Vagina (tissue), 2 donors: ENCODE data around the gene EMP1. TPM values are rescaled to one million over a fixed set of nuclear protein-coding genes. Genes with fewer than 3 reads are reported as not detected.

ENCODE experiments used
- DNase-seq, 2 donors: peaks; one replicate each; pipeline ENCODE4 v3.0.0-alpha.2; 2017; ENCODE audit errors: extremely low spot score in 2 of 2
- H3K27ac ChIP-seq: fragments of 200-600 bp; sonication (generic); one replicate; pipeline ENCODE4 v1.5.1; 2019
- H3K27me3 ChIP-seq: fragments of 200-600 bp; sonication (generic); one replicate; pipeline ENCODE4 v1.5.1; 2019
- H3K36me3 ChIP-seq, 2 donors: fragments of 200-600 bp; sonication (generic); one replicate each; pipeline ENCODE4 v1.5.1; 2017 to 2019
- H3K4me1 ChIP-seq: fragments of 200-600 bp; sonication (generic); one replicate; pipeline ENCODE4 v1.5.1; 2019
- H3K4me3 ChIP-seq, 2 donors: fragments of 200-600 bp; sonication (generic); 1 replicate in 1 of 2; 2 replicates in 1 of 2; pipeline ENCODE4 v1.5.1; 2016 to 2019
- H3K9me3 ChIP-seq: fragments of 200-600 bp; sonication (generic); one replicate; pipeline ENCODE4 v1.5.1; 2019
- CTCF ChIP-seq, 3 experiments: fragments of 450-650 bp in 2 of 3; fragments of 200-600 bp in 1 of 3; sonication (generic) in 1 of 3; IDR thresholded peaks; one replicate each; pipeline ENCODE4 v1.5.1; 2017 to 2019; ENCODE audit warnings: antibody characterized with exemption in 3 of 3, mild to moderate bottlenecking in 2 of 3, moderate library complexity in 2 of 3
- POLR2A ChIP-seq, 2 donors: fragments of 450-650 bp; IDR thresholded peaks; one replicate each; pipeline ENCODE4 v1.6.1; 2017; ENCODE audit warnings: antibody characterized with exemption in 2 of 2, mild to moderate bottlenecking in 2 of 2, moderate library complexity in 2 of 2
- POLR2AphosphoS5 ChIP-seq, 2 donors: sonication (generic); formaldehyde crosslinking; IDR thresholded peaks; one replicate each; pipeline ENCODE4 v1.9.0; 2017; ENCODE audit warnings: antibody characterized with exemption in 2 of 2, mild to moderate bottlenecking in 2 of 2, low read depth in 1 of 2; ENCODE audit not compliant: insufficient read depth in 1 of 2
- intact Hi-C: fragments of 100-400 bp; cut with DNase I; formaldehyde crosslinking; loops from one replicate; pipeline ENCODE4 v1.15.1; 2023
- total RNA-seq: library from RNA; depleted of rRNA; stranded (reverse); fragments of >200 nt; gene quantifications from one replicate; pipeline ENCODE4 v1.2.3, GENCODE V29; 2016

EMP1 gene
- total RNA-seq, 1 donor from 2014 or later: 675 TPM

- DNase-seq: no peak
- H3K36me3 ChIP-seq: peaks cover 0 to 25% of the 10 kb centered on the region in 2 donors
- peak overlapping the region; percentile 3 for H3K27ac ChIP-seq
- H3K4me3 ChIP-seq: no peak overlapping the region
- no peak for TF ChIP-seq POLR2AphosphoS5 (IDR thresholded peaks at IDR 0.05; ENCODE audit: insufficient read depth in 1 of 2, low read depth in 1 of 2)
- TF ChIP-seq CTCF (IDR thresholded peaks at IDR 0.05): peak in 2 of 3 experiments; percentile 12 to 23
- no peaks in the 10 kb centered on the region for H3K9me3 ChIP-seq
- no peaks in the 10 kb centered on the region for H3K27me3 ChIP-seq
- intact Hi-C loops: loop anchor here (10.0 kb wide), 1 partner anchor 304 kb away; no protein-coding TSS in a partner anchor
- H3K4me1 ChIP-seq: peaks cover 81% of the 10 kb centered on the region
Observed at GRCh38 chr12:13208533-13209435, 12.3 kb downstream of the EMP1 start.

GRCh38 chr12:13209436-13210235 is 13.1 kb downstream of the EMP1 start:
- no peak for DNase-seq
- intact Hi-C loops: loop anchor here (10.0 kb wide), 1 partner anchor 305 kb away; no protein-coding TSS in a partner anchor
- Histone ChIP-seq H3K4me3 (no peak overlapping the region), H3K9me3 (no peaks in the 10 kb centered on the region), H3K36me3 (peaks cover 0 to 34% of the 10 kb centered on the region in 2 donors), H3K4me1 (peaks cover 72% of the 10 kb centered on the region), H3K27ac (no peak overlapping the region), H3K27me3 (no peaks in the 10 kb centered on the region)
- no peak for TF ChIP-seq CTCF (IDR thresholded peaks at IDR 0.05)
- TF ChIP-seq POLR2AphosphoS5 (IDR thresholded peaks at IDR 0.05; ENCODE audit: insufficient read depth in 1 of 2, low read depth in 1 of 2): no peak
- no peak for TF ChIP-seq POLR2A (IDR thresholded peaks at IDR 0.05)

- no peak for DNase-seq
- Histone ChIP-seq H3K27me3 (no peaks in the 10 kb centered on the region), H3K4me1 (peaks cover 66% of the 10 kb centered on the region), H3K4me3 (no peak overlapping the region), H3K36me3 (peaks cover 0 to 43% of the 10 kb centered on the region in 2 donors), H3K9me3 (no peaks in the 10 kb centered on the region), H3K27ac (peak overlapping the region; percentile 47)
- intact Hi-C loops: no loop called here
- no peak for TF ChIP-seq CTCF (IDR thresholded peaks at IDR 0.05)
- no peak for TF ChIP-seq POLR2AphosphoS5 (IDR thresholded peaks at IDR 0.05; ENCODE audit: insufficient read depth in 1 of 2, low read depth in 1 of 2)
- TF ChIP-seq POLR2A (IDR thresholded peaks at IDR 0.05): no peak
Observed at GRCh38 chr12:13210236-13211190, 14.0 kb downstream of the EMP1 start.

- H3K9me3 ChIP-seq: no peaks in the 10 kb centered on the region
- H3K36me3 ChIP-seq: peaks cover 0 to 51% of the 10 kb centered on the region in 2 donors
- peak overlapping the region; percentile 47 for H3K27ac ChIP-seq
- no peaks in the 10 kb centered on the region for H3K27me3 ChIP-seq
- no peak for DNase-seq
- no peak overlapping the region for H3K4me3 ChIP-seq
- TF ChIP-seq POLR2A (IDR thresholded peaks at IDR 0.05) (no peak), CTCF (IDR thresholded peaks at IDR 0.05) (no peak), POLR2AphosphoS5 (IDR thresholded peaks at IDR 0.05; ENCODE audit: insufficient read depth in 1 of 2, low read depth in 1 of 2) (no peak)
- intact Hi-C loops: no loop called here
- peaks cover 58% of the 10 kb centered on the region for H3K4me1 ChIP-seq
Observed at GRCh38 chr12:13211191-13211858, 14.8 kb downstream of the EMP1 start.
